ENCODE data around the gene CDSN.
"Not testable (repeated sequence)": the region's sequence is repeated elsewhere in the genome, so short reads cannot be mapped to it uniquely, and the experiment has no call there.

The CDSN gene

DNA sequence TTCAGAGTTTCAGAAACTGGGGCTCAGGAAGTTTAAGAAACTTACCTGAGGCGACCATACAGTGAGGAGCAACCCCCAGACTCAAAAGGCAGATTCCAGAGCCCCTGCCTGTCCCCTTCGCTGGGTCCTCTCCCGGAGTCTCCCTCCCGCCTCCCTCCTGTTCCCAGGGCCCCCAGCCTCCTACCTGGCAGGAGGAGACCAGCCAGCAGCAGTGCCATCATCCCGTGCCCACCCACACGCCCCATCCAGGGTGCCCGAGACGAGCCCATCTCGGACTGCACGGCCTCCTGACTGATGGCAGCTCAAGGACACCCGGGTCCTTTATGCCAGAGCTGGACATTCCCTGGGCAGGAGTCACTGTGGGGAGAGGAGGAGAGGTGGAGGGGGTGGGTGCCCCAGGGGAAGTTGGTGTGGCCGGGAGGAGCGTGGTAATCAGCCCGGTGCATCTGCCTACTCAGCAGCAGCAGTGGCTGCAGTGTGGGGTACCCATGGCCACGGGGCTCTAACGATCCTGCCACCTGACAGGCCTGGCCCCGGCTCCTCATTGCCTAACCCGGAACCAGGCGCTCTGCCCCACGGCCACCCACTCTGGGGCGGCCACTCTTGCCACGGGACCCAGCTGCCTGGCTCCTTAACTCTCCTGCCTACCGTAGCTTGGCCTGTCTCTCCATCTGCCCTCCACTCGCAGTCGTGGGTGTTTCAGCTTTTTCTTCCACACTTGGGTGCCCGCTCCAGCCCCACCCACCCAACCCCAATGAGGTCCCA lies at the start of gene CDSN:
Gene CDSN (minus strand): TSS at position 296 of the 765 bp plus-strand sequence. CDS start 27 bp downstream, at position 269.
- no peak for DNase-seq

DNA sequence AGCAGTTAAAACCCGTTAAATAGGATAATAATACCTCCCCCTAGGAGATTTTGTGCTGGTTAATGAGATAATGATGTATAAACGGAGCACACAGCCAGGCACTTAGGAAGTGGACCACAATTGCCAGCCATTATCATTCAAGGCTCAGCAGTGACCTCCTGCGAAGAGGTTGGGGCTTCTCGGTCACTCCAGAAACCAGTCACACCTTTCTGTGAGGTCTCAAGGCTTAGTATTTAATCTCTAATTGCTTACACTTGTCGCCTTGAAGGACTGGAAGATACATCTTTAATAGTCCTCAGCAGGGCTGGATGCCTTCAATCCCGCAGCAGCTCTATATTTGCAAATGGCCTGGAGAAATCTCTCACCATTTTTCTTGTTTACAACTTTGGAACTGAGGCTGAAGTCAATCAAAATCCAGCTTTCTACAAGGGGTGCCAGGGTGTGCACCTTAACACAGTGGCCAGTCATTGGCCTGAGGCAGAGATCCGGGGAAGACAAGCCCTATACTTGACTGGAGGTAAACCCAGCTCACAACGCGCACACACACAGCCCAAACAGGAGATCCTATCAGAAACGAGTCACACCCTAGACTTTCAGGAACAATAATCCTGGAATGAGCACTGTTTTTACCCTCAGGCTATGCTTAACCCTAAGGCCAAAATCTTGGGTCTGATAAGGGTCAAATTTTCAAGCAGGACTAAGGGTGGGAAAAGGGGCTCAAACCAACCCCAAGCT lies 49.0 kb upstream of the CDSN start:
- DNase-seq = no peak

DNA sequence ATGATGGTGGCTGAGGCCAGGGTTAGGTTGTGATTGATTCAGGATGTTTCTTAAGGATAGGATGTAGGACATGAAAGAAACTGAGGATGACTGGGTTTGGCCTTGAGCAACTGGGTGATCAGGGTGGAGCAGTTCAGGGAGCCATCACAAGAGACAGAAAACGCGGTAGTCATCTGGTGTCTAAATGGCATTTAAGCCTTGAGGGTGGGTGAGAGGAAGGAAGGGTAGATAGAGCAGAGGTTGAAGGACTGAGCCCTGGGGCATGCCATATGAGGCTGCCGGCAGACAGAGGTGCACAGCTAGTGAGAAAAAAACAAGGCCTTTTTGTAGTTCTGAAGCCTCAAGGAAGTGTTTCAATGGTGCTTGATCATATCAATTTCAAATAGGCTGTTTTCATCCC lies 48.4 kb upstream of the CDSN start:
- DNase-seq = no peak

DNA sequence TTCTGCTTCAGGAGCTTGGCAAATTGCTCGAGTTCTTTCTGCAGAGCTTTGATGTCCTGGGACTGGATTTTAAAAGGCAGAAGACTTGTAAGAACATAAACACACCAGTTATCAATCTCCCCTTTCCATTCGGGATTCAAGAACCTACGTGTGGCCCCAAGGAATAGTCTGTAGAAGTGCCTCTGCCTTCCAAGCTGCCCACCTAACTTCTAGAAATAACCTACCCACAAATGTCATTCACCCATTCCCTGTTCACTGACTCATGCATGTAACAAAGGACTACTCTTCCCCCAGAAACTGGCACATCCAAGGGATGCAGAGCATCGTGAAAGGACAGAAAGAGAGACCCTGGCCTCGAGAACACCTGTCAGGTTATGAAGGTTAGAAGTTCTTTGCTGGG lies 45.7 kb upstream of the CDSN start:
- no peak for DNase-seq

- not testable (repeated sequence) for DNase-seq
Measured at GRCh38 chr6:31165064-31165832, 45.0 kb upstream of the CDSN start.

- DNase-seq = not testable (repeated sequence)
Measured at GRCh38 chr6:31164475-31165063, 44.3 kb upstream of the CDSN start.

GRCh38 chr6:31163922-31164321 lies 43.7 kb upstream of the CDSN start:
- no peak for DNase-seq

GRCh38 chr6:31162463-31163165 lies 42.4 kb upstream of the CDSN start:
- DNase-seq = no peak

DNA sequence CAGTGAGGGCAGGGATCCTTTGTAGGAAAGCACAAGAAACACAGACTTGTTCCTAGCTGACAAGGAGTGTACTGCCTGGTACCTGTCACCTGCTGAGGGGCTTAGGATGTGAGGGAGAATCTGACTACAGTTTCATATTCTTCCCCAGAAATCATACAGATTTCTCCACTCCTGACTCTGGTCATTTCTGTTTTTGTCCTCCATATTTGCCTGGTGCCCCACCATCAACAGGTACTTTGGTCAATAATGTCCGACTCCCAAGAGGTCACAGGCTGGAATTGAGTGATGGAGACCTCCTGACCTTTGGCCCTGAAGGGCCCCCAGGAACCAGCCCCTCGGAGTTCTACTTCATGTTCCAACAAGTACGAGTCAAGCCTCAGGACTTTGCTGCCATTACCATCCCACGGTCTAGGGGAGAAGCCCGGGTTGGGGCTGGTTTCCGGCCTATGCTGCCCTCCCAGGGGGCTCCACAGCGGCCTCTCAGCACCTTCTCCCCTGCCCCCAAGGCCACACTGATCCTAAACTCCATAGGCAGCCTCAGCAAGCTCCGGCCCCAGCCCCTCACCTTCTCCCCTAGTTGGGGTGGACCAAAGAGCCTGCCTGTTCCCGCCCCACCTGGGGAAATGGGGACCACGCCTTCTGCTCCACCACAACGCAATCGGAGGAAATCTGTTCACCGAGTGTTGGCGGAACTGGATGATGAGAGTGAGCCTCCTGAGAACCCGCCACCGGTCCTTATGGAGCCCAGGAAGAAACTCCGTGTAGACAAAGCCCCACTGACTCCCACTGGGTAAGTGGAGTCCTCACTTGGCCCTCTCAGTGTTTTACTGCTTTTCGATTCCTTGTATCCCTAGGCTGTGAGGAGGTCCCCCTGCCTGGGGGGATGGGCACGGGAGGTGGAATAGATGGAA lies 41.2 kb upstream of the CDSN start:
- DNase-seq = no peak

DNA sequence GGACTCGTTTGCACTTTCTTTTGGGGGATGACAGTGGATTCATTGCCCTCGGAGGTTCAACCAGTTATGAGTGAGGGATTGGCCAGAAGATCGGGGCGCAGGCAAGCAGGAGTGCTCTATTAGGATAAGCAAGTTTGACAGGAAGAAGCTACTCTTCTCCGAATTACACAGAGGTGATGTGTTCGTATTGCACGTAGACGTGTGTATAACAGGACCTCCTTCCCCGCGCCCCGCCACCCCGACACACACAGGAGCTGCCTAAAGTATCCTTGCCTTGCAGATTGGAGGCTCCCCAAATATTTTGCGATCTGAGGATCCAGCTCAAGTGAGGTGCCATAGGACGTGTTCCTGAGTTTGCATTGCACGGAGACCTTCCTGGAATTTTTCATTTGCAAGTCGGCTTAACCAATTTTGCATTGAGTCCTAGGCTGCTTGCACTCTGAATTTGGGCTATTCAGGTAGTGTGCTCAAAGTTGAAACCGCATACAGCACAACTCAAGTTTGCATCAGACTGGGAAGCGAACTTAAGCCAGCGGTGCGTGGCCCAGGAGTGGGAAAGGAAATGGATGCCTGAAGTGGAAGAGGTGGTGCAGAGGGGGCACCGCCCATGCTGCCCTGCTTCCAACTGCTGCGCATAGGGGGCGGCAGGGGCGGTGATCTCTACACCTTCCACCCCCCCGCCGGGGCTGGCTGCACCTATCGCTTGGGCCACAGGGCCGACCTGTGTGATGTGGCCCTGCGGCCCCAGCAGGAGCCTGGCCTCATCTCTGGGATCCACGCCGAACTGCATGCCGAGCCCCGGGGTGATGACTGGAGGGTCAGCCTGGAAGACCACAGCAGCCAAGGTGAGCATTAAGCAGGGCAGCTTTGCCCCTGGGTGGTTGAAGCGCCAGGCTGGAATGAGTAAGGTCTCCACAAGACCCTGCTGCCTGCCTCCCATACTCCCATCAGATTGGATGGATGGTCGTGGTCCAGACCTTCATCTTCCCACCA lies 38.9 kb upstream of the CDSN start:
- DNase-seq = no peak

DNA sequence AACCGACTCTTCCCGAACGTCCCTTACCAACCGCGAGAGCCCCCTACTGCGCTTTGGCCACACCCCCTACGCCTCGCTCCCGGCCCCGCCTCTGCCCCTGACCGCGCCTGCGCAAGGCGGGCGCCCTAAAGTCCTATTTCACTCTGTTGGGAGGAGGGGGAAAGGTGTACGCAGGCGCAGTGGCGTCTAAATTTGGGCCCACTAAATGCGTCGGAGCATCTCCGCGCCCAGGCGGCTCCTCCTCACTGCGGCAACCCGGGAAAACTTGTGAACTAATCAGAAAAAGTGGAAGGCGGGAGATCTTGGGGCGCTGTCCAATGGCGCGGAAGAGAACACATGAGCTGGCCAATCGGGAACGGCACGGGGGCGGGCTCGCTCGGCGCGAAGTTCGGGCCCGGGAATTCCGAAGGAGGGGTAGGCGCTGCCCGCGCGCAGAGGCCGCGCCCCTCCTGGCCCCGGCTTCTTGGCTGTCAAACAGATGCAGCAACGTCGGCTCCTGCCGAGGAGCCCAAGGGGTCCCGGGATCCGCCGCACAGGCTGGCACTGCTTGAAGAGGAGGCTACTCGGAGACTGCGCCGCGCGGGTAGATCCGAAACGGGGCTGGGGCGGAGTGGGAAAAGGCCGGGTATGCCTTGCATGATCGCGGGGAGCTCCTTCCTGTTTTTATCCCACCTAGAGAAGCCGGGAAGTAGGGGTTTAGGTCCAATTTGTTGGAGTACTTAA lies 38.1 kb upstream of the CDSN start, which contains the start of gene TCF19:
Gene TCF19 (plus strand): TSS at position 450 of the 723 bp plus-strand sequence. CDS start 881 bp downstream, outside the sequence.
- peak; percentile 96 to 98 for DNase-seq

- DNase-seq = no peak
Measured at GRCh38 chr6:31157513-31158139, 37.4 kb upstream of the CDSN start, which contains the start of gene CCHCR1. Gene CCHCR1, minus strand, starts transcription at chr6:31157802. Its CDS starts 202 bp downstream, at chr6:31157600.

- no peak for DNase-seq
Measured at GRCh38 chr6:31156641-31157040, 36.4 kb upstream of the CDSN start.

GRCh38 chr6:31154436-31154835 lies 34.2 kb upstream of the CDSN start:
- no peak for DNase-seq

DNA sequence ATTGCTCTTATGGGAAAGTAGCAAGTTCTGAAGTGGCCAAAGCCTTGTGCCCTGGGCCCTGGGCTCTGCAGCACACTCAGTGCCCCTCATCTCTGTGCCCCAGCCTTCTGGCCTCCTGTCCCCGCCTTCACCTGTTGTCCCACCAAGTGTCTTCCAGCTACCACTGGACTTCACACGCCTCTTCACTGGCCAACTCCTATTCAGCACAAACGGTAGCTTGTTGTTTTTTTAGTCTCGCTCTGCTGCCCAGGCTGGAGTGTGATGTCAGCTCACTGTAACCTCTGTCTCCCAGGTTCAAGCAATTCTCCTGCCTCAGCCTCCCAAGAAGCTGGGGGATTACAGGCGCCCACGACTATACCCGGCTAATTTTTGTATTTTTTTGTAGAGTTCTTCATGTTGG lies 32.5 kb upstream of the CDSN start:
- DNase-seq = no peak

- DNase-seq = no peak
Measured at GRCh38 chr6:31149827-31150447, 29.7 kb upstream of the CDSN start.

- DNase-seq = no peak
Measured at GRCh38 chr6:31145386-31145785, 25.1 kb upstream of the CDSN start.

DNA sequence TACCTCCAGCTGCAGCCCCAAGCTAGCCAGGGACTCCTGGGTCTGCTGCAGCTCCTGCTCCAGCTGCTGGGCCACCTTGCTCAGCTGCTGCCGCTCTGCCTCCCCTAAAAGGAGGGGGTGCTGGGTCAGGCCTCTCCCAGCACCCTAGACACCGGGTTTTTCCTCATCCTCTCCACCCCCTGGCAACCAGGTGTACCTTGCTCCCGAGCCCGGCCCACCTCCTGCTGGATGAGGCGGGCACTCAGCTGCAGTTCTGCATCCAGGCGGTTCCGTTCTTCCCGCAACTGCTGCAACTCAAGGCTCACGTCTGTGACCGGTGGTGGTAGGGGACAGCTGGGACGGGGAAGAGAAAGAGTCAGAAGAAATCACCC lies 24.7 kb upstream of the CDSN start:
- no peak for DNase-seq
